IgD-negative memory B cell (primary cell): ENCODE results near the gene ACSF3. TPM values are rescaled to one million over a fixed set of nuclear protein-coding genes. Genes with fewer than 3 reads are reported as not detected.
A peak's percentile ranks its signal among the peaks of the same experiment; 100 is the strongest.
"Not testable (repeated sequence)": the region's sequence is repeated elsewhere in the genome, so short reads cannot be mapped to it uniquely, and the experiment has no call there.

Experiments used
- H3K27ac Mint-ChIP-seq, 3 donors: one replicate each; pipeline ENCODE4 v1.8.0; 2020 to 2022; ENCODE audit warnings: mild to moderate bottlenecking in 3 of 3, mixed read lengths in 3 of 3, moderate library complexity in 1 of 3
- H3K27me3 Mint-ChIP-seq: one replicate; pipeline ENCODE4 v1.8.0; 2021; ENCODE audit warnings: mixed read lengths
- H3K36me3 Mint-ChIP-seq: one replicate; pipeline ENCODE4 v1.8.0; 2020; ENCODE audit warnings: mild to moderate bottlenecking, mixed read lengths
- H3K4me1 Mint-ChIP-seq, 3 donors: one replicate each; pipeline ENCODE4 v1.8.0; 2020 to 2022; ENCODE audit warnings: mixed read lengths in 3 of 3, mild to moderate bottlenecking in 1 of 3
- H3K4me3 Mint-ChIP-seq, 4 donors: one replicate each; pipeline ENCODE4 v1.8.0; 2020 to 2022; ENCODE audit warnings: mild to moderate bottlenecking in 4 of 4, mixed read lengths in 4 of 4, moderate library complexity in 3 of 4
- H3K9me3 Mint-ChIP-seq, 3 donors: one replicate each; pipeline ENCODE4 v1.8.0; 2020 to 2021; ENCODE audit warnings: mixed read lengths in 3 of 3, mild to moderate bottlenecking in 1 of 3
- polyA plus RNA-seq: library from polyadenylated mRNA; unstranded; fragments of 300-500 nt; fragmentation: Illumina TruSeq; gene quantifications from one replicate; pipeline ENCODE4 v1.2.3, GENCODE V29; 2021

Gene ACSF3
- polyA plus RNA-seq, 1 donor from 2014 or later = 53.9 TPM

- H3K36me3 Mint-ChIP-seq, H3K4me3 Mint-ChIP-seq, H3K9me3 Mint-ChIP-seq, H3K27me3 Mint-ChIP-seq, H3K4me1 Mint-ChIP-seq, H3K27ac Mint-ChIP-seq: not testable (repeated sequence)
These were observed 19.5 kb upstream of the ACSF3 start for GRCh38 chr16:89074072-89074674.

GRCh38 chr16:89074803-89075688 is 18.6 kb upstream of the ACSF3 start:
- Mint-ChIP-seq H3K9me3 (no peaks in the 10 kb centered on the region), H3K4me1 (no peaks in the 10 kb centered on the region)

GRCh38 chr16:89076159-89076558 is 17.5 kb upstream of the ACSF3 start:
- no peaks in the 10 kb centered on the region for H3K9me3 Mint-ChIP-seq
- peak overlapping the region in 1 of 3 donors; percentile 39 for H3K27ac Mint-ChIP-seq
- no peaks in the 10 kb centered on the region for H3K36me3 Mint-ChIP-seq
- H3K4me1 Mint-ChIP-seq = no peaks in the 10 kb centered on the region
- no peaks in the 10 kb centered on the region for H3K27me3 Mint-ChIP-seq
- no peak overlapping the region for H3K4me3 Mint-ChIP-seq

More at GRCh38 chr16:89074803-89075688, 18.6 kb upstream of the ACSF3 start:
- no peak overlapping the region for H3K4me3 Mint-ChIP-seq
- H3K27ac Mint-ChIP-seq = no peak overlapping the region
- H3K27me3 Mint-ChIP-seq = no peaks in the 10 kb centered on the region
- no peaks in the 10 kb centered on the region for H3K36me3 Mint-ChIP-seq

- H3K4me3 Mint-ChIP-seq = no peak overlapping the region
- no peaks in the 10 kb centered on the region for H3K27me3 Mint-ChIP-seq
- no peak overlapping the region for H3K27ac Mint-ChIP-seq
- H3K36me3 Mint-ChIP-seq = no peaks in the 10 kb centered on the region
- H3K9me3 Mint-ChIP-seq = no peaks in the 10 kb centered on the region
- H3K4me1 Mint-ChIP-seq = no peaks in the 10 kb centered on the region
These were observed 16.6 kb upstream of the ACSF3 start for GRCh38 chr16:89077076-89077475.

GRCh38 chr16:89078172-89078571 is 15.5 kb upstream of the ACSF3 start:
- no peak overlapping the region for H3K27ac Mint-ChIP-seq
- H3K9me3 Mint-ChIP-seq = no peaks in the 10 kb centered on the region
- H3K4me3 Mint-ChIP-seq = no peak overlapping the region
- no peaks in the 10 kb centered on the region for H3K36me3 Mint-ChIP-seq
- H3K27me3 Mint-ChIP-seq = no peaks in the 10 kb centered on the region
- H3K4me1 Mint-ChIP-seq = peaks cover 0 to 2% (median 0%) of the 10 kb centered on the region in 3 donors

GRCh38 chr16:89079434-89079980 is 14.1 kb upstream of the ACSF3 start:
- Mint-ChIP-seq H3K4me1 (peaks cover 3 to 4% (median 4%) of the 10 kb centered on the region in 3 donors), H3K27me3 (no peaks in the 10 kb centered on the region), H3K9me3 (peaks cover 0 to 1% (median 0%) of the 10 kb centered on the region in 3 donors), H3K27ac (peak overlapping the region in 1 of 3 donors; percentile 39), H3K36me3 (no peaks in the 10 kb centered on the region), H3K4me3 (no peak overlapping the region)

GRCh38 chr16:89080196-89080853 is 13.3 kb upstream of the ACSF3 start:
- no peaks in the 10 kb centered on the region for H3K27me3 Mint-ChIP-seq
- H3K27ac Mint-ChIP-seq = peak overlapping the region in 2 of 3 donors; percentile 39 to 57
- no peaks in the 10 kb centered on the region for H3K36me3 Mint-ChIP-seq
- peaks cover 6% of the 10 kb centered on the region in 3 donors for H3K4me1 Mint-ChIP-seq
- no peak overlapping the region for H3K4me3 Mint-ChIP-seq
- peaks cover 0 to 2% (median 0%) of the 10 kb centered on the region in 3 donors for H3K9me3 Mint-ChIP-seq

GRCh38 chr16:89081556-89081955 is 12.1 kb upstream of the ACSF3 start:
- H3K27me3 Mint-ChIP-seq = no peaks in the 10 kb centered on the region
- H3K9me3 Mint-ChIP-seq = peaks cover 0 to 2% (median 0%) of the 10 kb centered on the region in 3 donors
- H3K4me1 Mint-ChIP-seq = peaks cover 6% of the 10 kb centered on the region in 3 donors
- no peaks in the 10 kb centered on the region for H3K36me3 Mint-ChIP-seq
- H3K27ac Mint-ChIP-seq = no peak overlapping the region
- H3K4me3 Mint-ChIP-seq = no peak overlapping the region

GRCh38 chr16:89084411-89084810 is 9.2 kb upstream of the ACSF3 start:
- no peaks in the 10 kb centered on the region for H3K27me3 Mint-ChIP-seq
- peaks cover 6% of the 10 kb centered on the region in 3 donors for H3K4me1 Mint-ChIP-seq
- H3K27ac Mint-ChIP-seq = peak overlapping the region; percentile 69 to 84 (median 75)
- peak overlapping the region; percentile 41 to 58 (median 52) for H3K4me3 Mint-ChIP-seq
- peaks cover 0 to 2% (median 0%) of the 10 kb centered on the region in 3 donors for H3K9me3 Mint-ChIP-seq
- peaks cover 2% of the 10 kb centered on the region for H3K36me3 Mint-ChIP-seq

- Mint-ChIP-seq H3K36me3 (peaks cover 2% of the 10 kb centered on the region), H3K9me3 (peaks cover 0 to 2% (median 0%) of the 10 kb centered on the region in 3 donors), H3K4me3 (peak overlapping the region in 2 of 4 donors; percentile 51 to 54), H3K4me1 (peaks cover 6% of the 10 kb centered on the region in 3 donors), H3K27me3 (no peaks in the 10 kb centered on the region), H3K27ac (peak overlapping the region; percentile 69 to 84 (median 75))
These were observed 8.6 kb upstream of the ACSF3 start for GRCh38 chr16:89084814-89085612.

GRCh38 chr16:89085755-89086154 is 7.9 kb upstream of the ACSF3 start:
- Mint-ChIP-seq H3K27ac (no peak overlapping the region), H3K27me3 (peaks cover 3% of the 10 kb centered on the region), H3K9me3 (peaks cover 0 to 2% (median 0%) of the 10 kb centered on the region in 3 donors), H3K4me1 (peaks cover 6% of the 10 kb centered on the region in 3 donors), H3K36me3 (peaks cover 2% of the 10 kb centered on the region), H3K4me3 (no peak overlapping the region)

- H3K27me3 Mint-ChIP-seq = peaks cover 8% of the 10 kb centered on the region
- peaks cover 2% of the 10 kb centered on the region for H3K36me3 Mint-ChIP-seq
- peak overlapping the region in 1 of 3 donors; percentile 51 for H3K27ac Mint-ChIP-seq
- H3K9me3 Mint-ChIP-seq = peaks cover 0 to 2% (median 0%) of the 10 kb centered on the region in 3 donors
- H3K4me3 Mint-ChIP-seq = peak overlapping the region in 1 of 4 donors; percentile 43
- peaks cover 6 to 7% (median 6%) of the 10 kb centered on the region in 3 donors for H3K4me1 Mint-ChIP-seq
These were observed 5.6 kb upstream of the ACSF3 start for GRCh38 chr16:89087922-89088497.

- Mint-ChIP-seq H3K9me3 (peaks cover 0 to 2% (median 0%) of the 10 kb centered on the region in 3 donors), H3K36me3 (peaks cover 2% of the 10 kb centered on the region), H3K27me3 (peaks cover 8% of the 10 kb centered on the region), H3K27ac (no peak overlapping the region), H3K4me3 (no peak overlapping the region), H3K4me1 (peaks cover 6 to 8% (median 6%) of the 10 kb centered on the region in 3 donors)
These were observed 4.5 kb upstream of the ACSF3 start for GRCh38 chr16:89089120-89089519.

- peaks cover 8% of the 10 kb centered on the region for H3K27me3 Mint-ChIP-seq
These were observed 3.4 kb upstream of the ACSF3 start for GRCh38 chr16:89090182-89090630.

More at GRCh38 chr16:89090182-89090630, 3.4 kb upstream of the ACSF3 start:
- H3K27ac Mint-ChIP-seq = no peak overlapping the region
- peaks cover 3% of the 10 kb centered on the region for H3K36me3 Mint-ChIP-seq
- no peaks in the 10 kb centered on the region for H3K9me3 Mint-ChIP-seq
- H3K4me3 Mint-ChIP-seq = peak overlapping the region in 1 of 4 donors; percentile 84
- peaks cover 10 to 11% (median 10%) of the 10 kb centered on the region in 3 donors for H3K4me1 Mint-ChIP-seq
